Stimulated activated CD4-positive, alpha-beta T cell treated with anti-CD3 and anti-CD28 coated beads, Interleukin-1b, Interleukin-23, amount 100 ng/mL, for 1 hour (primary cell): ENCODE measurements around the gene DPF3.

Source experiments
- DNase-seq, 2 donors: peaks; one replicate each; pipeline ENCODE4 v3.0.0-alpha.2; 2020; ENCODE audit warnings: low read depth in 2 of 2

The DPF3 gene

GRCh38 chr14:72893636-72894322 is at the start of gene DPF3:
Gene DPF3, minus strand, starts transcription at chr14:72894101. Its CDS starts 13 bp downstream, at chr14:72894088.
- DNase-seq, result peak; percentile 78 to 80

- DNase-seq, result no peak
These were observed 49.0 kb upstream of the DPF3 start for GRCh38 chr14:72942934-72943333.

- DNase-seq, result no peak
These were observed 47.5 kb upstream of the DPF3 start for GRCh38 chr14:72941286-72941985.

GRCh38 chr14:72939630-72940029 is 45.7 kb upstream of the DPF3 start:
- DNase-seq, result no peak

GRCh38 chr14:72932893-72933292 is 39.0 kb upstream of the DPF3 start:
- no peak for DNase-seq

GRCh38 chr14:72929316-72930080 is 35.6 kb upstream of the DPF3 start:
- DNase-seq, result no peak

- no peak for DNase-seq
These were observed 35.0 kb upstream of the DPF3 start for GRCh38 chr14:72928872-72929271.

- DNase-seq, result peak; percentile 79 to 85
These were observed 32.6 kb upstream of the DPF3 start, which contains the start of gene DCAF4 for GRCh38 chr14:72926292-72927028. Gene DCAF4, plus strand, starts transcription at chr14:72926464. Its CDS starts 11,515 bp downstream, at chr14:72937979.

GRCh38 chr14:72925815-72926291 is 32.0 kb upstream of the DPF3 start:
- no peak for DNase-seq

GRCh38 chr14:72925171-72925759 is 31.4 kb upstream of the DPF3 start:
- no peak for DNase-seq

- no peak for DNase-seq
These were observed 30.4 kb upstream of the DPF3 start for GRCh38 chr14:72924337-72924736.

- no peak for DNase-seq
These were observed 27.5 kb upstream of the DPF3 start for GRCh38 chr14:72921396-72921795.

GRCh38 chr14:72920008-72920407 is 26.1 kb upstream of the DPF3 start:
- DNase-seq, result no peak

GRCh38 chr14:72917094-72917802 is 23.3 kb upstream of the DPF3 start:
- DNase-seq, result no peak

GRCh38 chr14:72916174-72916573 is 22.3 kb upstream of the DPF3 start:
- DNase-seq, result no peak

- no peak for DNase-seq
These were observed 19.9 kb upstream of the DPF3 start for GRCh38 chr14:72913809-72914208.

GRCh38 chr14:72909163-72909562 is 15.3 kb upstream of the DPF3 start:
- no peak for DNase-seq

GRCh38 chr14:72907886-72908285 is 14.0 kb upstream of the DPF3 start:
- no peak for DNase-seq

GRCh38 chr14:72906879-72907278 is 13.0 kb upstream of the DPF3 start:
- DNase-seq, result no peak

- no peak for DNase-seq
These were observed 12.4 kb upstream of the DPF3 start for GRCh38 chr14:72906316-72906715.
